Mesenchymal stem cell (in vitro differentiated cells and primary cell): Measurements from ENCODE around the gene SKIDA1.

ENCODE experiments used
- DNase-seq: peaks from one replicate; pipeline ENCODE4 v3.0.0-alpha.2; 2013
- H2AFZ ChIP-seq: one replicate; pipeline ENCODE4 v1.6.1; 2013; ENCODE audit warnings: low read depth, mild to moderate bottlenecking, control low read depth, inconsistent platforms, low read length, moderate library complexity
- H2AK5ac ChIP-seq: 2 replicates; pipeline ENCODE4 v1.6.1; 2013; ENCODE audit warnings: low read length, moderate library complexity, mild to moderate bottlenecking, inconsistent platforms; ENCODE audit not compliant: severe bottlenecking
- H2BK120ac ChIP-seq: one replicate; pipeline ENCODE4 v1.6.1; 2013; ENCODE audit warnings: low read depth, mild to moderate bottlenecking, inconsistent platforms, low read length, moderate library complexity
- H2BK12ac ChIP-seq, 2 experiments: one replicate each; pipeline ENCODE4 v1.6.1; 2013; ENCODE audit warnings: inconsistent platforms in 2 of 2, low read length in 2 of 2, mild to moderate bottlenecking in 2 of 2, moderate library complexity in 2 of 2, control low read depth in 1 of 2
- H2BK15ac ChIP-seq: one replicate; pipeline ENCODE4 v1.6.1; 2013; ENCODE audit warnings: mild to moderate bottlenecking, low read depth, inconsistent platforms; ENCODE audit not compliant: poor library complexity, severe bottlenecking
- H2BK5ac ChIP-seq: 2 replicates; pipeline ENCODE4 v1.6.1; 2013; ENCODE audit warnings: low read depth, mild to moderate bottlenecking, low read length, control low read depth, inconsistent platforms; ENCODE audit not compliant: poor library complexity, severe bottlenecking
- H3K14ac ChIP-seq, 2 experiments: one replicate each; pipeline ENCODE4 v1.6.1; 2013; ENCODE audit warnings: inconsistent platforms in 2 of 2, low read length in 2 of 2, control low read depth in 1 of 2, mild to moderate bottlenecking in 1 of 2, moderate library complexity in 1 of 2
- H3K18ac ChIP-seq, 2 experiments: one replicate each; pipeline ENCODE4 v1.6.1; 2013; ENCODE audit warnings: inconsistent platforms in 2 of 2, low read length in 2 of 2, control low read depth in 1 of 2, low read depth in 1 of 2, mild to moderate bottlenecking in 1 of 2
- H3K23ac ChIP-seq, 2 experiments: one replicate each; pipeline ENCODE4 v1.6.1; 2013; ENCODE audit warnings: inconsistent platforms in 2 of 2, low read length in 2 of 2, mild to moderate bottlenecking in 2 of 2, moderate library complexity in 2 of 2, control low read depth in 1 of 2
- H3K27ac ChIP-seq: 2 replicates; pipeline ENCODE4 v1.5.1; 2013; ENCODE audit warnings: mild to moderate bottlenecking, moderate library complexity, low read length, control low read depth, inconsistent platforms; ENCODE audit not compliant: poor library complexity, severe bottlenecking
- H3K27me3 ChIP-seq, 2 experiments: 2 replicates each; pipeline versions ENCODE4 v1.6.1 to v1.7.0; 2013; ENCODE audit warnings: low read length in 2 of 2, mild to moderate bottlenecking in 2 of 2, moderate library complexity in 2 of 2, control low read depth in 1 of 2, inconsistent platforms in 1 of 2; ENCODE audit not compliant: control insufficient read depth in 1 of 2, insufficient read depth in 1 of 2
- H3K36me3 ChIP-seq, 2 experiments: 2 replicates each; pipeline versions ENCODE4 v1.6.1 to v1.7.0; 2013; ENCODE audit warnings: low read length in 2 of 2, control low read depth in 1 of 2, inconsistent platforms in 1 of 2, low read depth in 1 of 2, mild to moderate bottlenecking in 1 of 2; ENCODE audit not compliant: insufficient read depth in 2 of 2, control insufficient read depth in 1 of 2
- H3K4ac ChIP-seq, 2 experiments: one replicate each; pipeline ENCODE4 v1.6.1; 2013; ENCODE audit warnings: inconsistent platforms in 2 of 2, low read length in 2 of 2, mild to moderate bottlenecking in 2 of 2, moderate library complexity in 2 of 2, control low read depth in 1 of 2, low read depth in 1 of 2
- H3K4me1 ChIP-seq: 2 replicates; pipeline ENCODE4 v1.6.1; 2013; ENCODE audit warnings: low read depth, low read length, control low read depth; ENCODE audit not compliant: control insufficient read depth, insufficient read depth
- H3K4me2 ChIP-seq: 2 replicates; pipeline ENCODE4 v1.6.1; 2013; ENCODE audit warnings: low read length, mild to moderate bottlenecking, inconsistent platforms; ENCODE audit not compliant: poor library complexity, severe bottlenecking
- H3K4me3 ChIP-seq, 2 experiments: 2 replicates each; pipeline versions ENCODE4 v1.5.1 to v1.7.0; 2013; ENCODE audit warnings: low read length in 2 of 2, mild to moderate bottlenecking in 2 of 2, control low read depth in 1 of 2, low read depth in 1 of 2; ENCODE audit not compliant: insufficient read depth in 1 of 2
- H3K79me1 ChIP-seq: replicated peaks from 2 replicates; pipeline ENCODE4 v1.6.1; 2013; ENCODE audit warnings: mild to moderate bottlenecking, control low read depth, low read length, inconsistent platforms; ENCODE audit not compliant: poor library complexity, severe bottlenecking
- H3K9ac ChIP-seq: 2 replicates; pipeline ENCODE4 v1.7.0; 2013; ENCODE audit warnings: mild to moderate bottlenecking, low read length, moderate library complexity
- H3K9me3 ChIP-seq: 2 replicates; pipeline ENCODE4 v1.7.0; 2013; ENCODE audit warnings: mild to moderate bottlenecking, low read length; ENCODE audit not compliant: control insufficient read depth
- H4K8ac ChIP-seq: one replicate; pipeline ENCODE4 v1.6.1; 2013; ENCODE audit warnings: inconsistent platforms, mild to moderate bottlenecking, low read length, moderate library complexity
- H4K91ac ChIP-seq: one replicate; pipeline ENCODE4 v1.6.1; 2013; ENCODE audit warnings: mild to moderate bottlenecking, low read length, inconsistent platforms
- WGBS: methylation state at CpG from one replicate; pipeline ENCODE4 v1.1.7; 2013; ENCODE audit warnings: mixed read lengths; 5-methylcytosine and 5-hydroxymethylcytosine counted together

The SKIDA1 gene

GRCh38 chr10:21490711-21491105 is 34.8 kb downstream of the SKIDA1 start:
- H2BK15ac ChIP-seq, result no peak overlapping the region
- WGBS, result 100% methylated on average over 1 of the region's 2 CpGs
- H3K4me3 ChIP-seq, result no peak overlapping the region
- no peak overlapping the region for H3K9ac ChIP-seq
- no peak overlapping the region for H2BK5ac ChIP-seq
- H2BK12ac ChIP-seq, result no peak overlapping the region
- H4K91ac ChIP-seq, result no peak overlapping the region
- no peak overlapping the region for H3K14ac ChIP-seq
- DNase-seq, result no peak
- no peak overlapping the region for H3K27ac ChIP-seq
- H3K27me3 ChIP-seq, result no peaks in the 10 kb centered on the region
- no peak overlapping the region for H3K4me2 ChIP-seq
- no peaks in the 10 kb centered on the region for H3K36me3 ChIP-seq
- no peak overlapping the region for H3K23ac ChIP-seq
- H3K4ac ChIP-seq, result no peak overlapping the region
- no peak overlapping the region for H2AFZ ChIP-seq
- peaks cover 3% of the 10 kb centered on the region for H3K79me1 ChIP-seq
- no peak overlapping the region for H3K18ac ChIP-seq
- H2AK5ac ChIP-seq, result no peak overlapping the region
- H3K4me1 ChIP-seq, result peaks cover 10% of the 10 kb centered on the region
- no peak overlapping the region for H4K8ac ChIP-seq
- H2BK120ac ChIP-seq, result no peak overlapping the region
- H3K9me3 ChIP-seq, result no peaks in the 10 kb centered on the region

DNA sequence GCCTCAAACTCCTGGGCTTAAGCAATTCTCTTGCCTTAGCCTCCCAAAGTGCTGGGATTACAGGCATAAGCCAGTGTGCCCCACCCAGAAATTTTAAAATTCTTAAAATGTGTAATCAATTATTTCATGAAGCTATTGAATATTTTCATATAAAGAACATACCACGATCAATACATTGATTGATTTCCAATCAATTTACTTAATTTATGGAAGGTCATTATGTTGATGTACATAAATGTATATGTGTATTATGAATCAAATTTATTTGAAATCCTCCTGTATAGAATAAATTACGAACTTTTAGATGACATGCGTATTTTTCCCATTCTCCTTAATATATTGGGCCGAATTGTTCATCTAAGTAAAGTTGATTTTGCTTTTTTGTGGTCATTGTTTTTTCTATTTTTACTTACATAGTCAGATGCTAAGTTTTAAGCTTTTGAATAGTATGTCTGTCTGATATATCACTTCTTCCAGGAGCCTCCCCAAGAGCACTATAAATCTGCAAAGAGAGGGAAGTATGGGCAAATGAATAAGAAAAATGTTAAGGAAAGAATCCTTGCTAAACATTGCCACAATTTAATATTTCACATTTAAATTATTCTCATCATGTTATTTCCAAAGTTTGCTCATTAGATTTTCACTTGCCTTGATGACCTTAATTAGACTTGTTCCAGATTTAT is 35.3 kb downstream of the SKIDA1 start:
- no peaks in the 10 kb centered on the region for H3K27me3 ChIP-seq
- no peak overlapping the region for H3K9ac ChIP-seq
- no peak overlapping the region for H2BK120ac ChIP-seq
- no peak overlapping the region for H3K14ac ChIP-seq
- H3K36me3 ChIP-seq, result no peaks in the 10 kb centered on the region
- H3K27ac ChIP-seq, result no peak overlapping the region
- H3K18ac ChIP-seq, result no peak overlapping the region
- no peak overlapping the region for H3K4me3 ChIP-seq
- no peak overlapping the region for H2BK5ac ChIP-seq
- DNase-seq, result no peak
- H3K9me3 ChIP-seq, result no peaks in the 10 kb centered on the region
- H3K4ac ChIP-seq, result no peak overlapping the region
- H2BK15ac ChIP-seq, result no peak overlapping the region
- no peak overlapping the region for H3K23ac ChIP-seq
- H3K4me2 ChIP-seq, result no peak overlapping the region
- no peak overlapping the region for H2BK12ac ChIP-seq
- no peak overlapping the region for H4K91ac ChIP-seq
- H2AFZ ChIP-seq, result no peak overlapping the region
- H2AK5ac ChIP-seq, result no peak overlapping the region
- WGBS, result no CpG with 5 or more reads among the region's 4 CpGs
- H3K79me1 ChIP-seq, result peaks cover under 1% of the 10 kb centered on the region
- peaks cover 10% of the 10 kb centered on the region for H3K4me1 ChIP-seq
- no peak overlapping the region for H4K8ac ChIP-seq

DNA sequence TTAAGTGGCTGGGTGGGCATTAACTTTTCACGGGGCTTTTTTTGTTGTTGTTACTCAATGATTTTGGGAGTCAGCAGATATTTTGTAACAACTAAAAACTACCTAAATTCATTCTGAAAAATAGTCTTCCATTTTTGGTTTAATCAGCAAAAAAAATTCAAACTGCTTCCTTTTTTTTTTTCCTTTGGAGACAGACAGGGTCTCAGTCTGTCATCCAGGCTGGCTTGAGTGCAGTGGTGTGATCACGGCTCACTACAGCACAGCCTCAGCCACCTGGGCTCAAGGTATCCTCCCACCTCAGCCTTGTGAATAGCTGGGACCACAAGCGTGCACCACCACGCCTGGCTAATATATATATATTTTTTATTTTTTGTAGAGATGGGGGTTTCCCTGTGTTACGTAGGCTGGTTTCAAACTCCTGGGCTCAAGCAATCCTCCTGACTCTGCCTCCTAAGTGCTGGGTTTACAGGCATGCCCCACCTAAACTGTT is 36.5 kb downstream of the SKIDA1 start:
- Histone ChIP-seq H3K23ac (no peak overlapping the region), H3K79me1 (no peaks in the 10 kb centered on the region), H2AFZ (no peak overlapping the region), H3K36me3 (no peaks in the 10 kb centered on the region), H2BK5ac (no peak overlapping the region), H2BK12ac (no peak overlapping the region), H3K27ac (no peak overlapping the region), H4K91ac (no peak overlapping the region), H3K4me3 (no peak overlapping the region), H3K4ac (no peak overlapping the region), H3K4me1 (peaks cover 2% of the 10 kb centered on the region), H2AK5ac (no peak overlapping the region), H3K27me3 (no peaks in the 10 kb centered on the region), H4K8ac (no peak overlapping the region), H3K9ac (peak overlapping the region; percentile 57), H3K4me2 (no peak overlapping the region), H3K9me3 (no peaks in the 10 kb centered on the region), H3K14ac (no peak overlapping the region), H2BK120ac (no peak overlapping the region), H3K18ac (no peak overlapping the region), H2BK15ac (no peak overlapping the region)
- no peak for DNase-seq
- WGBS, result 100% methylated on average over 1 of the region's 5 CpGs

DNA sequence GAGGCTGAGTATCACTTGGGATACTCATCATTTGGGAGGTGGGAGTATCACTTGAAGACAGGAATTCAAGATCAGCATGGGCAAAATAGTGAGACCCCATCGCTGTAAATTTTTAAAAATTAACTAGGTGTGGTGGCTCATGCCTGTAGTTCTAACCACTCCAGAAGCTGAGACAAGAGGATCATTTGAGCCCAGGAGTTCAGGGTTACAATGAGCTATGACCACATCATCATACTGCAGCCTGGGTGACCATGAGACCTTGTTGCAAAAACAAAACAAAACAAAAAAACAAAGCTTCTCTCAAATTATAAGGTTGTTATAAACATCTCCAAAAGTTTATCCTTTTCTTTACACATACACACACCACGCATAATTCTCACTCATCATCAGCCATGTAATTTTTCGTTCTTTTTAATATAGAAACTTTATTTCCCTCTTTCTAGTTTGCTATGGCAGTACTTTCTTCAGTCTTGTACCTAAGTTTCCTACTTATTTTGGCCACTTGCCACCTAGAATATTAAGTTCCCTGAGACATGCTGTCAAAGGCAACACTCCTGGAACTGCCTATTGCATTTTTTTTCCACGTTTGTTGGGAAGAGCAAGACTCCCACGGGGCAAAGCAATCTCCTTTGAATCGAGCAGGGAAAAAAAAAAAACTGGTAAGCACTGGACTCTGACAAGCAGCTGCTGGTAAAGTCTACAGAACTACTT is 37.1 kb downstream of the SKIDA1 start:
- Histone ChIP-seq H3K4me1 (peaks cover 2% of the 10 kb centered on the region), H2BK5ac (no peak overlapping the region)

More for the DNA sequence above, 37.1 kb downstream of the SKIDA1 start:
- H3K9ac ChIP-seq, result peak overlapping the region; percentile 57
- H3K4me2 ChIP-seq, result peak overlapping the region; percentile 29
- no peaks in the 10 kb centered on the region for H3K27me3 ChIP-seq
- H3K9me3 ChIP-seq, result no peaks in the 10 kb centered on the region
- H3K79me1 ChIP-seq, result no peaks in the 10 kb centered on the region
- no peak overlapping the region for H3K4ac ChIP-seq
- WGBS, result 54% methylated on average over 6 of the region's 6 CpGs
- no peak overlapping the region for H3K18ac ChIP-seq
- no peak overlapping the region for H3K4me3 ChIP-seq
- no peak overlapping the region for H2BK15ac ChIP-seq
- no peak overlapping the region for H2BK12ac ChIP-seq
- H3K36me3 ChIP-seq, result no peaks in the 10 kb centered on the region
- H2AFZ ChIP-seq, result no peak overlapping the region
- H2BK120ac ChIP-seq, result no peak overlapping the region
- H4K8ac ChIP-seq, result no peak overlapping the region
- no peak overlapping the region for H3K27ac ChIP-seq
- H2AK5ac ChIP-seq, result no peak overlapping the region
- H4K91ac ChIP-seq, result no peak overlapping the region
- no peak for DNase-seq
- no peak overlapping the region for H3K14ac ChIP-seq
- no peak overlapping the region for H3K23ac ChIP-seq
